Left forelimb (tissue), 1 donor: ENCODE data around the gene SCCPDH.

ENCODE experiments used
- DNase-seq: peaks from one replicate; pipeline ENCODE4 v3.0.0-alpha.2; 2018; ENCODE audit warnings: low spot score

The SCCPDH gene

GRCh38 chr1:246786606-246787238 is 62.5 kb downstream of the SCCPDH start:
- DNase-seq, result no peak

DNA sequence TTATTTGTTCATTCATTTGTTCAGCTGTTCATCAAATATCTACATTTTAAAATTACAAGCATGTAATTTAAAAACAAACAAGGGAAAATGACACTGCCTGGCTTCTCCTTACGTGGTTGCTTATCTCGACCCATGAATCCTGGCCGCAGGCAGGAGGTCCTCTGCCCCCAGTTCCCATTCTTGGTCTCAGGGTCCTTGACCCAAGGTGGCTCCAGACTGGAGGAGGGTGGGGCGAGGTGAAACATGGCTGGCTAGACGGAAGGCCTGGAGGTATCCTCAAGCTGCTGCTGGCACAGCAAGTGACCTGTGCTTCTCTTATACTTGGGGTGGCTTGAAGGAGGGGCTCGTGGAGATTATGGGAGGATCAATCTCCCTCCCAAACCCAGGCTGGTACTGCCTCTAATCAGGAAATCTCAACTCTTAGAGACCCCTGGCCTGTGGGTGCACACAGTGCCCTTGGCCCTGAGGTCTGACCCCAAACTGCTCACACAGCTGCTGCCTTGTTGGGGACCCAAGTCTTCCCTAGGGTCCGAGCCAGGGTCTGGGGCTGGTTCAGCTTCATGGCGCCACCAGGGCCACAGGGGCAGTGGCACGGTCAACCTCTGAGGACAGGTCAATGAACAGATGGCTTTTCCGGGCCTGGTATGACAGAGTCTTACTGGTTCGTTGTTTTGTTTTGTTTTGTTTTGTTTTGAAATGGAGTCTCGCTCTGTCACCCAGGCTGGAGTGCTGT is 63.7 kb downstream of the SCCPDH start:
- DNase-seq, result no peak

DNA sequence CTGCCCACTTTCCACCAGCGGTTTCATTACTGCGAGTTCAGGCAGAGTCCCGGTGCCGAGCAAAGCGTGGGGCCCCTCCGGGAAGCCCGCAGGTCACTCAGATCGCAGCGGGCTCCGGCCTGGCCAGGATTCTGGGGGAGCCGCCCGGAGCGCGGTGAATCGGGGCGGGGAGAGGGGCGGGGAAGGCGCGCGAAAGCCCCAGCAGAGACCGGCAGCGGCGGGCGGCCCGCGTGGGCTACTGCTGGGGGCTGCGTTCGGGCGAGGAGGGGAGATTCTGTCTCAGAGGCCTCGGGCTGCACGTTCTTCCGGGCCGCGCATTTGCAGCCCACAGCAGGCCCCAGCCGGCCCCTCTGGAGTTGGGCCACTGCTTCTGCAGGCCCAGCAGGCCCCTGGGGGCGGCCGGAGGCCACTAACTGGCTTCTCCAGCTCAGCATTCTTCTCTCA is 64.7 kb downstream of the SCCPDH start:
- no peak for DNase-seq

GRCh38 chr1:246789454-246790339 is 65.5 kb downstream of the SCCPDH start:
- DNase-seq, result no peak

DNA sequence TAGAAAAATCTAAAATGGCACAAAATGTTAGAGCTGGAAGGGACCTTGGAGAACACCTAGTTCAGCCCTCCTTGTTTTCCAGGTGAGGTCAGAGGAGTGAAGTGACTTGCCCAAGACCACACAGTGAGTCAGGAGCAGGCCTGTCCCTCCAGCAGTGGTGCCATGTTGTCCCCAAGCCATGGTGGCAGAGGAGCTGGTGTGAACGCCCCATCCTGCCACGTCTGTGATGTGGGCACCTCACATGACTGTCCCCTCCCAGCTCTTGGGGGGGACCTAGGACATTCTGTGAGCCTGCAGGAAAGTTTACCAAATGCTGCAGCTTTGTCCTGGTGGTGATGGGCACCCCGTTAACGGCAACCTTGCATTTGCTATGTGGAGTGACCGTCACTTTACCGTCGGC is 66.2 kb downstream of the SCCPDH start:
- DNase-seq, result no peak

DNA sequence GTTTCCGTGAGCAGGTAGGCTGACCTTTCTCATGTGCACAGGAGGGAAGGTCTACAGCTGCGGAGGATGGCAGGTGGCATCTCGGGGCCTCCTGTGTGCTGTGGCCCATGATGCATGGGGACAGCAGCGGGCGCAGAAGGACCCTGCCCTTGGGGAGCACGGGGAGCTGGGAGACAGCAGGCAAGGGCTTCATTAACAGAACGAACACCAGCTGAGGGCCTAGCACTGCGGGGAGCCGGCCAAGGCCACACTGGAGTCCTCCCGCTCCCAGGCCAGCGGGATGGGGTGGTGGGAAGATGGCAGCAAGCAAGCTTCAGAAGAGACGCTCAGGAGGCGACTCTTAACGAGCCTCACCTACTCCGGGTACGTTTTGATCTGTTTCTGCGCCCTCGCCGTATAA is 66.6 kb downstream of the SCCPDH start:
- no peak for DNase-seq

DNA sequence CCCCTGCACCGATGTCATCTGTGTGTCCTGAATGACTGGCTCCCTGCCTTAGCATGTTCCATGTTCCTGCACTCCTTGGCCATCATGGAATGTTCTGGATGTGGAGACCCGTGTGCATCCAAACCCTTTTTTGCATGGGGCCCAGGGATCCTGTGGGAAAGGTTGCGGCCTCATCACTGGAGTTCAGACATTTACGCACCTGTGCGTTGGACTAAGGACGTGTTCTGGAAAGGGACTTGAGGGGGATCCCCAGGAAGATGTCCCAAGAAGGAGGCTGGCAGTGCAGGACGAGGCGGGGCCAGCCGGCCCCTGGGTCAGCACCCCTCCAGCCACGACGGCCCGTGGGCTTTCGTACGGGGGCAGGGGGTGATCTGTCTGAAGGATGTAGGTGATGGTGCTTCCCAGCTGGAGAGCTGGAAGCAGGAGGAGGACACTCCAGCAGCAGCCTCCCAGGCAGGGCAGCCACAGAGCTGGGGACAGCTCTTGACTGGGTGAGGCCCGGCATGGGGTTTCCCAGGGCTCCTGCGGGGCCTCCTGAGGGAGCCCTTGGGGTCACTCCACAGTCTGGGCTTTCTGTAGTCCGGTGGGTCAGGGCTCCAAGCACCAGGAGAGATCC is 67.2 kb downstream of the SCCPDH start:
- no peak for DNase-seq

GRCh38 chr1:246792603-246793002 is 68.4 kb downstream of the SCCPDH start:
- no peak for DNase-seq

DNA sequence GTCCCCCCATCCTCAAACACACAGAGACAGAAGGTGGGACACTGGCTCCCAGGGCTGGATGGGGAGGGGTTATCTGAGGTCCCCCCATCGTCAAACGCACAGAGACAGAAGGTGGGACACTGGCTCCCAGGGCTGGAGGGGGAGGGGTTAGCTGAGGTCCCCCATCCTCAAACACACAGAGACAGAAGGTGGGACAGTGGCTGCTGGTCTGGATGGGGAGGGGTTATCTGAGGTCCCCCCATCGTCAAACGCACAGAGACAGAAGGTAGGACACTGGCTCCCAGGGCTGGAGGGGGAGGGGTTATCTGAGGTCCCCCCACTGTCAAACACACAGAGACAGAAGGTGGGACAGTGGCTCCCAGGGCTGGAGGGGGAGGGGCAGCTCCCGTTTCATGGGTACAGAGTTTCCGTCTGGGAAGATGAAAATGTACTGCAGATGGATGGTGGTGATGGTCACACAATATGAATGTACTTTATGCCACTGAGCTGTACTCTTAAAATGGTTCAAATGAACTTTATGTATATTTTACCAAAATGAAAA is 69.2 kb downstream of the SCCPDH start:
- DNase-seq, result no peak

- DNase-seq, result no peak
These were observed 70.0 kb downstream of the SCCPDH start for GRCh38 chr1:246794048-246794827.

DNA sequence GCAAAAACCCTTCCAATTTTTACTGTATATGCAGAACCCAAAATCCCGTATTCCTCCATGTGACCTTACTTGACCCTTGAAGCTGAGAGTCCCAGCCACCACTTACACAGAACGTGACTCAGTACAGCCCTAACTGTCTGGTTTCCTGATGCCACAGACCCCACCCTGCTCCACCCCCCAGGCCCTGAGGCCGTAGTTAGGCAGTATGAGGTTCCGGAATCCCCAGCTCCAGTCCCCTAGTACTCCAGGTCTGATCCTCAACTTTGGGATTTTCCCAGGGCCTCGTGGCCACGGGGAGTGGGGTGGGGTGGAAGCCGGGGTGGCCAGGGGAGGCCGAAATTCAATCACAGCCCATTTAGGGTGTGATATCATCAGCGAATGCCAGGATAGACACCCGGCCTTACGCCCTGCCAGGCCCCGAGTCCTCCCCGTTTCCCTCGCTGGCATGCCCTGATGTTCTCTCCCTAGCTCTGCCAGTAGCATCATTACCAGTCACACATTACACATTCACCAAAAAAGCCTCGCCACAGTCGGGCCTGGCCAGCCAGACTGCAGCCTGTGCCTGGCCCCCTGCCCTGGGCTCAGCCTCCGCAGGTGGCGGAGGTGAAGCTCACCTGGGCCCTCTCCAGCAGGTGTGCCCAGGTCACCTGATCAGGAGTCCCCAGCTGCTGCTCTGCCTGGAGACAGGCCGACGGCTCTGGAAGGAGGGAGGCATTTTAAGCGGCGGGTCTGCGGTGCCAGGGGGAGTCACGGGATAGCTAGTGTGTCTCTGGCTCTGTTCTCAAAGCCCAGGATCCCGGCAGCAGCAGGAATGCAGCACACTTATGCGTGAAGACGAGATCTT is 70.8 kb downstream of the SCCPDH start:
- DNase-seq, result no peak

DNA sequence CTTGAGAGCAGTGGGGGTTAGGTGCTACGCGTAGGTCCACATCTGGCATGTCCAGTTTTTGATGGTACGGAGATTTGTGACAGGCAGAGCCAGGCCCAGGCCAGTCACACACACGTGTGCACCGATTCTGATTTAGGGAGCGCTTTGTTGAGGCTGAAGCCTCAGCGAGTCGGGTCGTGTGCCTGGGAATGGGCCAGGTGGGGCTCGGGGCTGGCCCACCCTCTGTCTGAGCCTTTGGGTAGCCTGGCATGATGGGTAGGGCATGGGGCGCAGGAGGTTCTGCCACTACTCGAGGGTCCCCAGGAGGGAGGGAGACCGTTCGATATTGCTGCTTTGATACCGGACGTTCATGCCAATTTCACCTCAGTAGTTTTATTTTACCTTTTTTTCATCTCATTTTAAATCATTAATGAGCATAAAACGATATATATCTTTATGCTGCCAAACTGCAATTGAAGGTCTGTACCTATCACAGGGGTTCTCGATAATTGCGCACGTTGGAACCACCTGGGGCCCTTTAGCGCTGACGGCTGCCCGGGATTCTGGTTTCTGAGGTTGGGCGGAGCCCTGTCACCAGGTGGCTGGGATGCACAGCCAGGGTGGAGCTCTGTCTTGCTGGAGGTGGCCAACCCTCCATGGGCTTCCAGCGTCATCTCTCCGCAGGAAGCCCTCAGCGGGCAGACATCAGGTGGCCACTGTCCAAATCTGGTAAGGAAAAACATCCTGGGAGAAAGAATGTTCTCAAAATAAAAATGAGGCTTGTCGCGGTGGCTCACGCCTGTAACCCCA is 71.9 kb downstream of the SCCPDH start:
- no peak for DNase-seq

GRCh38 chr1:246797157-246797556 is 72.9 kb downstream of the SCCPDH start:
- no peak for DNase-seq

DNA sequence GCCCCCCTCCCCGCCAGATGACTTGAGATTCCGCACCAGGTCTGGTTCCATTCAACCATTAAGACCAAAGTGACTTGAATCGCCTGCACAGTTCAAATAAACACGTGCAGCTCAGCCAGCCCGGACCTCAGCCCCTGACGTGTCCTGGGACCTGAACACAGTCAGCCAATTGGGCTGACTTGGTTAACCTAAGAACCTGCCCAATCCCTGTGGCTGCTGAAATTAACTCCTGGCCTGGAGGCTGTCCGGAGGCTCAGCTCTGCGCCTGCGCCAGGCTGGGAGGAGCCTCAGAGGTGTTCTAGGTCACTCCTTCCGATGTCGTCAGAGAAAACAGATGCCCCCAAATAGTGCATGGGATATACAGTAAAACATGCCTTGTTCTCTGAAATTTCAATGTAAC is 73.4 kb downstream of the SCCPDH start:
- DNase-seq, result no peak

GRCh38 chr1:246798107-246798506 is 73.9 kb downstream of the SCCPDH start:
- DNase-seq, result no peak

DNA sequence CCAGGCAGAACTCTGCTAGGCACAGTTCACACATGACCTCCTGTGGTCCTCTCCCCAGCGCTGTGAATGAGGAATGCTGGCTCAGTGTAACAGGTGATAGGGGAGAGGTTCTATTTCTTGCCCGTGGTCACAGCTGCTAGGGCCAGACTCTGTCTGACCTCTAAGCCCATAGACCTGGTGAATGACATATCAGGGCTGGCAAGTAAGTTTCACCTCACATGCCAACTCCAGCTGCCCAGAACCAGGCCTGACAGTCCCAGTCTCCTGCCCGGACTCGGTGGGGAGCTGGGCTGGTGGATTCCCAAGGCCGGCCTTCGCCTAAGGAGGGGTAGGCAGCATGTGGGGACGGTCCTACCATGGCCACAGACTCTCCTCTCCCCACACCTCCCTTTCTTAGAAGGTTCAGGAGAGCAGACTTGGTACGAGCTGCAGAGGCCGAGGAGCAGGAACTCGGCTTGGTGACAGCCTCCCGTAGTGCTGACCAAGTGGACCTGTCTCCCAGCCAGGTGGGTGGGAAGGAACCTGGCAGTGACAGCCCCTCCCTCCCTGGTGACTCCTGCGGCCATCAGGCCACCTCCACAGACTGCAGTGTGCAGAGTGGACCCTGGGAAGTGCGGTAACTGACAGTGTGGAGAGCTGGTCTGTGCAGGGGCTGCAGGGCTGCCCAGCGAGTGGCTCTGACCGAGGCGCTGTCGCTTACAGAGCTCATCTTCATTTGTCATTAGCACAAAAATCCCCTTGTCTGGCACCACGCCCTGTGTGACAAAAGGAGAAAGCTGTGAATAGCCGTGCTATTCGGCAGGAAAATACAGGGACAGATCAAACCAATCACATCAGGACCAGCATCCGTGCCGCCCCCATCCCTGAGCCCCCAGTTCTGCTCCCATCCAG is 74.6 kb downstream of the SCCPDH start:
- DNase-seq, result no peak

DNA sequence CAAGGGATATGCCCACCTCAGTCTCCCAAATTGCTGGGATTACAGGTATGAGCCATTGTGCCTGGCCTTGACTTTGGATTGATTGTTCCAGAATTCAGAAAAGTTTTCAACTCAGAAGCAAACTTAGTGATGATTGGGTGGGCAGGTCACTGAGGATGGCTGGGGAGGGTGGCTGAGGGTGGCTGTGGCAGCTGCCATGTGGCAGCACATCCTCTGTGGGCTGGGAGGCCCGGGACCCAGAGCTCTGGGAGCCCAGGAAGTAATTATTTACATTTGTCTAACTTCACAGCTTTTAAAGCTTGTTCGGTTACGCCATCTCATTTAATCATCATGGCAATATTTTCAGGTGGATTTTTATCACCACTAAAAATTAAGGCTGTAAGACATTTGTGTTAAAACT is 76.1 kb downstream of the SCCPDH start:
- no peak for DNase-seq

DNA sequence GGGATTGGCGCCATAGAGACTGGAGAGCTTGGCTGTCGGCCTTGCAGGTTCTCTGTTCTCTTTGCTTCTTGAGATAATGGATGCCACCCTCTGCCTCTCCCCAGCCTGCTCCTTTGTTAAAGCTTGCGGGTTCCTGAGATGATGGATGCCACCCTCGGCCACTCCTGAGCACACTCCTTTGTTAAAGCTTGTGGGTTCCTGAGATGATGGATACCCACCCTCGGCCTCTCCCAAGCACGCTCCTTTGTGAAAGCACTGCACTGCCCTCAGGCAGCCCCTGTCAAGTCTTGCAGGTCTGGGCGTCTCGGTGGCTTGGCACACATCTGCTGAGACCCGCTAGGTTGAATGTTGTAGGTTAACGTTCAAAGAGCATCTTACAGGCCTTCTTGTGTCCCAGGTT is 76.5 kb downstream of the SCCPDH start:
- DNase-seq, result no peak
